GM12801 (cell line): ENCODE data around the gene TKTL1.

Source experiments
- CTCF ChIP-seq: IDR thresholded peaks from one replicate; pipeline ENCODE4 v1.5.1; 2011; ENCODE audit warnings: control low read depth; ENCODE audit not compliant: insufficient read length; ENCODE audit errors: extremely low read depth

Gene TKTL1

GRCh38 chrX:154350429-154351182 lies 55.0 kb downstream of the TKTL1 start:
- no peak for TF ChIP-seq CTCF

GRCh38 chrX:154351183-154352011 lies 55.8 kb downstream of the TKTL1 start:
- no peak for TF ChIP-seq CTCF

GRCh38 chrX:154352012-154352401 lies 56.4 kb downstream of the TKTL1 start:
- no peak for TF ChIP-seq CTCF

GRCh38 chrX:154352466-154352865 lies 56.9 kb downstream of the TKTL1 start:
- no peak for TF ChIP-seq CTCF

GRCh38 chrX:154353172-154353843 lies 57.7 kb downstream of the TKTL1 start:
- no peak for TF ChIP-seq CTCF

- no peak for TF ChIP-seq CTCF
Observed at GRCh38 chrX:154354013-154354412, 58.4 kb downstream of the TKTL1 start.

- TF ChIP-seq CTCF = no peak
Observed at GRCh38 chrX:154354516-154354915, 58.9 kb downstream of the TKTL1 start.
